GM21786 (cell line): ENCODE measurements around the gene PTGFRN.

Source experiments
- ATAC-seq: cut with Tn5 transposase; IDR thresholded peaks from one replicate; pipeline ENCODE4 v1.9.1; 2021; ENCODE audit not compliant: unreplicated experiment

Gene PTGFRN

GRCh38 chr1:117032266-117032665 lies 122.5 kb downstream of the PTGFRN start:
- no peak for ATAC-seq

GRCh38 chr1:117032681-117033539 lies 123.2 kb downstream of the PTGFRN start:
- no peak for ATAC-seq

- ATAC-seq, result no peak
Observed at GRCh38 chr1:117033772-117034171, 124.1 kb downstream of the PTGFRN start.

- no peak for ATAC-seq
Observed at GRCh38 chr1:117034791-117035290, 125.1 kb downstream of the PTGFRN start.

GRCh38 chr1:117036018-117036461 lies 126.3 kb downstream of the PTGFRN start:
- ATAC-seq, result no peak

- ATAC-seq, result no peak
Observed at GRCh38 chr1:117037802-117038201, 128.1 kb downstream of the PTGFRN start.

- ATAC-seq, result no peak
Observed at GRCh38 chr1:117038236-117038635, 128.5 kb downstream of the PTGFRN start.
